IMR-90 (cell line): ENCODE results near the gene DPM1. TPM values are rescaled to one million over a fixed set of nuclear protein-coding genes. Genes with fewer than 3 reads are reported as not detected.

Source experiments
- ATAC-seq: fragments of 200-7000 bp; cut with Tn5 transposase; 2 replicates; pipeline ENCODE4 v1.9.1; 2020; ENCODE audit warnings: low read depth, mild to moderate bottlenecking, moderate library complexity
- BruUV-seq: library from RNA; stranded (reverse); fragments of 400-500 nt; replicated peaks from 2 replicates; lab custom pipeline; 2021; lab: Mats Ljungman, UMichigan
- CTCF ChIA-PET: fragments of 300-600 bp; formaldehyde crosslinking; extraction: SDS; loops from one replicate; lab custom pipeline; 2021; ENCODE audit warnings: antibody characterized with exemption; lab: Yijun Ruan, JAX
- POLR2A ChIA-PET: fragments of 300-600 bp; sonication (Branson Sonifier 250); formaldehyde crosslinking; loops from one replicate; lab custom pipeline; 2022; ENCODE audit warnings: antibody characterized with exemption; ENCODE audit not compliant: unreplicated experiment; lab: Charles Lee
- DNase-seq: peaks from one replicate; pipeline ENCODE4 v3.0.0; 2013
- H2AFZ ChIP-seq: replicated peaks from 2 replicates; pipeline ENCODE3; 2013; ENCODE audit warnings: low read length, mild to moderate bottlenecking; ENCODE audit not compliant: poor library complexity
- H2AK5ac ChIP-seq: 2 replicates; pipeline ENCODE4 v1.6.1; 2013; ENCODE audit warnings: low read depth, low read length, inconsistent platforms
- H2AK9ac ChIP-seq: replicated peaks from 2 replicates; pipeline ENCODE3; 2013; ENCODE audit warnings: mild to moderate bottlenecking, low read depth, low read length, moderate library complexity; ENCODE audit not compliant: poor library complexity
- H2BK120ac ChIP-seq: 2 replicates; pipeline ENCODE4 v1.6.1; 2013; ENCODE audit warnings: low read depth, low read length, inconsistent platforms
- H2BK15ac ChIP-seq: 3 replicates; pipeline ENCODE4 v1.6.1; 2013; ENCODE audit warnings: low read depth, low read length, inconsistent platforms
- H2BK20ac ChIP-seq: 2 replicates; pipeline ENCODE4 v1.6.1; 2013; ENCODE audit warnings: low read depth, mild to moderate bottlenecking, inconsistent platforms, low read length, moderate library complexity
- H2BK5ac ChIP-seq: 2 replicates; pipeline ENCODE4 v1.6.1; 2013; ENCODE audit warnings: mild to moderate bottlenecking, low read depth, low read length, inconsistent platforms; ENCODE audit not compliant: poor library complexity, severe bottlenecking
- H3K14ac ChIP-seq: replicated peaks from 2 replicates; pipeline ENCODE4 v1.6.1; 2013; ENCODE audit warnings: low read depth, low read length, inconsistent platforms
- H3K18ac ChIP-seq: 2 replicates; pipeline ENCODE4 v1.6.1; 2013; ENCODE audit warnings: low read depth, low read length, control low read depth
- H3K23ac ChIP-seq: 2 replicates; pipeline ENCODE4 v1.6.1; 2013; ENCODE audit warnings: low read depth, low read length, inconsistent platforms
- H3K27ac ChIP-seq: 2 replicates; pipeline ENCODE4 v1.5.1; 2013; ENCODE audit warnings: mild to moderate bottlenecking, control low read depth, low read length; ENCODE audit not compliant: insufficient read depth
- H3K27me3 ChIP-seq: 2 replicates; pipeline ENCODE4 v1.6.1; 2013; ENCODE audit warnings: low read length; ENCODE audit not compliant: control insufficient read depth, insufficient read depth
- H3K36me3 ChIP-seq: 2 replicates; pipeline ENCODE4 v1.6.1; 2013; ENCODE audit warnings: low read length, mixed read lengths; ENCODE audit not compliant: control insufficient read depth, insufficient read depth
- H3K4ac ChIP-seq: 2 replicates; pipeline ENCODE4 v1.6.1; 2013; ENCODE audit warnings: low read depth, low read length, inconsistent platforms
- H3K4me1 ChIP-seq: 2 replicates; pipeline ENCODE4 v1.6.1; 2013; ENCODE audit warnings: low read length, mixed read lengths; ENCODE audit not compliant: control insufficient read depth, insufficient read depth
- H3K4me2 ChIP-seq: 2 replicates; pipeline ENCODE4 v1.6.1; 2013; ENCODE audit warnings: low read depth, mild to moderate bottlenecking, control low read depth, low read length, moderate library complexity
- H3K4me3 ChIP-seq: 2 replicates; pipeline ENCODE4 v1.5.1; 2013; ENCODE audit warnings: low read depth, mild to moderate bottlenecking, control low read depth, low read length, moderate library complexity; ENCODE audit not compliant: insufficient read depth
- H3K56ac ChIP-seq: 2 replicates; pipeline ENCODE4 v1.6.1; 2013; ENCODE audit warnings: low read length, inconsistent platforms; ENCODE audit not compliant: insufficient read depth; ENCODE audit errors: extremely low read depth
- H3K79me1 ChIP-seq, 2 experiments: 2 replicates each; pipeline ENCODE4 v1.6.1; 2013; ENCODE audit warnings: low read length in 2 of 2, inconsistent platforms in 1 of 2, low read depth in 1 of 2
- H3K9ac ChIP-seq: 2 replicates; pipeline ENCODE4 v1.6.1; 2013; ENCODE audit warnings: low read depth, low read length, control low read depth
- H3K9me1 ChIP-seq: 2 replicates; pipeline ENCODE4 v1.6.1; 2013; ENCODE audit warnings: low read length, inconsistent platforms; ENCODE audit not compliant: insufficient read depth
- H3K9me3 ChIP-seq: 2 replicates; pipeline ENCODE4 v1.6.1; 2013; ENCODE audit warnings: low read length; ENCODE audit not compliant: control insufficient read depth, insufficient read depth
- H4K20me1 ChIP-seq: 2 replicates; pipeline ENCODE4 v1.6.1; 2013; ENCODE audit warnings: low read length, inconsistent platforms; ENCODE audit not compliant: insufficient read depth
- H4K5ac ChIP-seq: 2 replicates; pipeline ENCODE4 v1.6.1; 2013; ENCODE audit warnings: mild to moderate bottlenecking, low read depth, low read length, control low read depth
- H4K8ac ChIP-seq, 2 experiments: 2 replicates each; pipeline ENCODE4 v1.6.1; 2013; ENCODE audit warnings: low read depth in 2 of 2, low read length in 2 of 2, control low read depth in 1 of 2, inconsistent platforms in 1 of 2
- H4K91ac ChIP-seq: 2 replicates; pipeline ENCODE4 v1.6.1; 2013; ENCODE audit warnings: low read depth, low read length, inconsistent platforms; ENCODE audit not compliant: insufficient read depth
- CEBPB ChIP-seq: IDR thresholded peaks from 2 replicates; pipeline ENCODE4 v1.6.1; 2012; ENCODE audit warnings: low read depth, low read length, improper control_type of control experiment
- SMC3 ChIP-seq: fragments of 150-350 bp; IDR thresholded peaks from 2 replicates; pipeline ENCODE4 v1.6.1; 2016; ENCODE audit warnings: low read depth, mild to moderate bottlenecking, antibody characterized with exemption, low read length, moderate library complexity
- WGBS, 2 experiments: methylation state at CpG; one replicate each; pipeline versions ENCODE4 v1.1.5 to v1.1.7; 2013; ENCODE audit warnings: missing lambda C conversion rate in 2 of 2; ENCODE audit not compliant: insufficient read length in 1 of 2; ENCODE audit errors: extremely low coverage in 2 of 2; 5-methylcytosine and 5-hydroxymethylcytosine counted together
- dilution Hi-C: fragments of 300-500 bp; cut with HindIII; formaldehyde crosslinking; loops from one replicate; pipeline ENCODE4 v1.14.3; 2018; ENCODE audit warnings: low sequenced_read_pairs; ENCODE audit not compliant: unreplicated experiment
- in situ Hi-C: fragments of 300-500 bp; cut with MboI; formaldehyde crosslinking; loops from 3 replicates; pipeline ENCODE4 v1.14.3; 2019; ENCODE audit warnings: low sequenced_read_pairs, inconsistent platforms, mixed read lengths
- intact Hi-C: fragments of 100-400 bp; cut with micrococcal nuclease; formaldehyde crosslinking; loops from 2 replicates; pipeline ENCODE4 v1.10.0; 2022
- polyA plus RNA-seq, 3 experiments: library from polyadenylated mRNA; depleted of rRNA; stranded (reverse); fragments of >200 nt; gene quantifications; 2 replicates each; pipeline ENCODE4 v1.2.3, GENCODE V29; 2012; ENCODE audit warnings: low replicate concordance in 1 of 3
- total RNA-seq: library from RNA; depleted of rRNA; stranded (reverse); fragments of >200 nt; gene quantifications from 2 replicates; pipeline ENCODE4 v1.2.3, GENCODE V29; 2012

Gene DPM1
- total and polyA plus RNA-seq, 2 of the 4 experiments (the other 2 are of a cell fraction): 59.1 to 89.1 TPM

GRCh38 chr20:50916934-50917333 is 41.4 kb downstream of the DPM1 start:
- intact Hi-C loops (no loop called here), dilution Hi-C loops (loop anchor here (25.0 kb wide), 1 partner anchor 105 kb away; no protein-coding TSS in a partner anchor), in situ Hi-C loops (no loop called here)
- POLR2A ChIA-PET: no interaction called here
- peak overlapping the region; percentile 13; the same call in 1 of the 2 replicates for H3K4me2 ChIP-seq
- no TSS peak for BruUV-seq
- H3K56ac ChIP-seq: no peak overlapping the region
- peaks cover 26% of the 10 kb centered on the region for H3K4me1 ChIP-seq
- H4K91ac ChIP-seq: no peak overlapping the region
- peaks cover 4% of the 10 kb centered on the region; the same call in 1 of the 2 replicates for H3K36me3 ChIP-seq
- H4K8ac ChIP-seq: no peak overlapping the region
- H3K18ac ChIP-seq: no peak overlapping the region
- H3K79me1 ChIP-seq: peaks cover 10 to 68% of the 10 kb centered on the region in 2 experiments; a peak in 3 of 4 replicates
- TF ChIP-seq CEBPB: 0 out of 2 replicates have a peak, but pooled peaks have one; percentile 3
- no peak for TF ChIP-seq SMC3
- peaks cover 21% of the 10 kb centered on the region for H3K9me1 ChIP-seq
- ATAC-seq (no peak), DNase-seq (no peak)
- no peak overlapping the region for H2BK120ac ChIP-seq
- no peak overlapping the region for H2AFZ ChIP-seq
- no peak overlapping the region for H2AK9ac ChIP-seq
- H2BK5ac ChIP-seq: no peak overlapping the region
- no peak overlapping the region; the same call in 1 of the 2 replicates for H3K23ac ChIP-seq
- H2AK5ac ChIP-seq: no peak overlapping the region
- H3K9ac ChIP-seq: no peak overlapping the region
- peaks cover 96% of the 10 kb centered on the region for H4K20me1 ChIP-seq
- no peak overlapping the region; the same call in 1 of the 2 replicates for H3K27ac ChIP-seq
- no peak overlapping the region for H2BK15ac ChIP-seq
- 86% methylated on average over 2 of the region's 3 CpGs; no CpG with 5 or more reads in 1 of the 2 experiments for WGBS, 2 experiments
- no peak overlapping the region for H3K14ac ChIP-seq
- H3K4ac ChIP-seq: no peak overlapping the region
- no peak overlapping the region for H4K5ac ChIP-seq
- CTCF ChIA-PET: interaction anchor here (0.8 to 2.0 kb wide), 2 partner anchors 12 to 122 kb away, joined by 4 to 5 read pairs; partner anchors contain the start of gene BCAS4
- H2BK20ac ChIP-seq: no peak overlapping the region
- no peaks in the 10 kb centered on the region for H3K27me3 ChIP-seq
- no peak overlapping the region for H3K4me3 ChIP-seq
- H3K9me3 ChIP-seq: no peaks in the 10 kb centered on the region
